ENCODE data around the gene SORBS2.

Gene SORBS2

DNA sequence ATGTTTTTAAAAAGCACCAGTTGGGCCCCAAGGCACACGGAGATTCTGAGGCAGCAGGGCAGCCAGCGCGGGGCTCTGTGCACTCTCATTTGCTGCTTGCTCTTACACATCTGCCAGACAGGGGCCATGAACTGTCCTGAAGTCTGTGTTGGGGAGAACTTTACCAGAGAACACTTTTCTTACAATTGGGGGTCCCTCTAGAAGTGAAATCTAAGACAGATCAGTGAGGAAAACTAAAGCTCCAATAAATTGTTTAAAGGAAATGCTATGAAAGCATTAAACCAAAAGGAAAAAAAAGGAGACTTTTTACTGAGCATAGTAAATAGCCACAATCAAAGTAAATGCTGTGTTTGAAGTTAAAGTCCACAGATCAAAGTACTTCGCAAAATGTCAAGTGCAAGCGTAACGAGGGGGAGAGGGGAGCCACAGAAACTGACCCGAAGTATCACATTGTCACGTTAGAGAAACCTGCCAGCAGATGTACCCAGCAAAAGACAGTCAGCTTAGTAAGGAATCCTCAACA is 37.8 kb downstream of the SORBS2 start:
- Histone ChIP-seq H3K27me3 (ENCODE audit: control insufficient read depth, insufficient read depth, low read length) (no peaks in the 10 kb centered on the region), H3K4me3 (ENCODE audit: low read length) (no peak overlapping the region), H3K36me3 (ENCODE audit: control insufficient read depth, insufficient read depth, low read length) (no peaks in the 10 kb centered on the region), H3K9me3 (ENCODE audit: control insufficient read depth, insufficient read depth, low read length) (no peaks in the 10 kb centered on the region), H3K27ac (ENCODE audit: low read length) (no peak overlapping the region), H3K4me1 (ENCODE audit: control insufficient read depth, insufficient read depth, low read length) (peaks cover 4% of the 10 kb centered on the region)
- DNase-seq (ENCODE audit: low read depth, low spot score): no peak
- WGBS (ENCODE audit: insufficient coverage, insufficient read length): no CpG with 5 or more reads among the region's 8 CpGs

DNA sequence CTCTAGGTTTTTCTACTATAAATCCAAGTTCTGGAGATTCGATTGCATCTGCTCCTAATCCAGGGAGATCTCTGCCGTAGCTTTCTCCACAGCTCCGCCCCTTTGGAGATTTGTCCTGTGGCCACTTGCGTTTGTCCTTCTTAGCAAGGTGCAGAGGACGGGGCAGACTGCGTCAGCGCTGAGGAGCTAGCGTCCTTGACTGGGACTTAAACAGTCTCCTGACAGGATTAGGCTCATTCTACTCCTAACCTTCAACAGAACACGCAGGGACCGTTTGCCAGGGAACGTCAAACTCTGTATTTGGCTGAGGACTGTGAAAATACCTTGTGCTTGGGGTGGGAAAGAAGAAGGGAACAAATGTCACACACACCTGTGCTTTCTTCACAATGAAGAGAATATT is 38.6 kb downstream of the SORBS2 start:
- WGBS (ENCODE audit: insufficient coverage, insufficient read length): no CpG with 5 or more reads among the region's 11 CpGs
- Histone ChIP-seq H3K27me3 (ENCODE audit: control insufficient read depth, insufficient read depth, low read length) (no peaks in the 10 kb centered on the region), H3K9me3 (ENCODE audit: control insufficient read depth, insufficient read depth, low read length) (no peaks in the 10 kb centered on the region), H3K27ac (ENCODE audit: low read length) (no peak overlapping the region), H3K36me3 (ENCODE audit: control insufficient read depth, insufficient read depth, low read length) (no peaks in the 10 kb centered on the region), H3K4me1 (ENCODE audit: control insufficient read depth, insufficient read depth, low read length) (peaks cover 4% of the 10 kb centered on the region), H3K4me3 (ENCODE audit: low read length) (no peak overlapping the region)
- no peak for DNase-seq (ENCODE audit: low read depth, low spot score)

DNA sequence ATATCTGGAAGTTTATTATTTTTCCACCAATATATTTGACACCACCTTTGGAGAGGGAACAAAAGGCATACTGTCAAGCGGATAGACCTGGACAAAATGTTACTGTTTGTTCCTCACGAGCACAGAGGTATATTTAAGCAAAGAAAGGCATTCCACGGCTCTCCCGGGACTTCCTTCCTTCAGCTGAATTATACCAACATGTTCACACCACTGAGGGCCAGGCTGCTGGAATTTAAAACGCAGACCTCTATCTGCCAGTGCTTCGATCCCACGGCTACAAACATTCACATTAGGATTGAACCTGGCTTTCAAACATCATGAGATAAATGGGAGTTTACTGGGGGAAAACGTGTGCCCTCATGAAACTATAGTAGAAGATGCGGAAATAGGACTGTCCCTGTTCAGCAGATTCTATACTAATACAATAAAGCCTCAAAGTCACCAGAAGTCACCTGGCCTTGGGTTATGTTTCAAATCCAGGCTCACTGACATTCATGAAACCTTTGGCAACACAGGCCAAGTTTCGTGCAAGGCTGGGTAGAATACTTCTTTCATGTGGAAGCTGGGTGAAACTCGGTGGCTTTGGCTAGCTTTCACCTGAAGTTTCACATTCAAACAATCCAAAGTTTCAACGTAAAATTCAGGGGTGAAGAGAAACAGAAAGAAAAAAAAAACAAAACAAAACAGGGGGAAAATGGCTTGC is 39.5 kb downstream of the SORBS2 start:
- Histone ChIP-seq H3K36me3 (ENCODE audit: control insufficient read depth, insufficient read depth, low read length) (no peaks in the 10 kb centered on the region), H3K4me3 (ENCODE audit: low read length) (no peak overlapping the region), H3K27ac (ENCODE audit: low read length) (no peak overlapping the region), H3K27me3 (ENCODE audit: control insufficient read depth, insufficient read depth, low read length) (no peaks in the 10 kb centered on the region), H3K9me3 (ENCODE audit: control insufficient read depth, insufficient read depth, low read length) (no peaks in the 10 kb centered on the region), H3K4me1 (ENCODE audit: control insufficient read depth, insufficient read depth, low read length) (peaks cover 4% of the 10 kb centered on the region)
- WGBS (ENCODE audit: insufficient coverage, insufficient read length): no CpG with 5 or more reads among the region's 12 CpGs
- DNase-seq (ENCODE audit: low read depth, low spot score): no peak

DNA sequence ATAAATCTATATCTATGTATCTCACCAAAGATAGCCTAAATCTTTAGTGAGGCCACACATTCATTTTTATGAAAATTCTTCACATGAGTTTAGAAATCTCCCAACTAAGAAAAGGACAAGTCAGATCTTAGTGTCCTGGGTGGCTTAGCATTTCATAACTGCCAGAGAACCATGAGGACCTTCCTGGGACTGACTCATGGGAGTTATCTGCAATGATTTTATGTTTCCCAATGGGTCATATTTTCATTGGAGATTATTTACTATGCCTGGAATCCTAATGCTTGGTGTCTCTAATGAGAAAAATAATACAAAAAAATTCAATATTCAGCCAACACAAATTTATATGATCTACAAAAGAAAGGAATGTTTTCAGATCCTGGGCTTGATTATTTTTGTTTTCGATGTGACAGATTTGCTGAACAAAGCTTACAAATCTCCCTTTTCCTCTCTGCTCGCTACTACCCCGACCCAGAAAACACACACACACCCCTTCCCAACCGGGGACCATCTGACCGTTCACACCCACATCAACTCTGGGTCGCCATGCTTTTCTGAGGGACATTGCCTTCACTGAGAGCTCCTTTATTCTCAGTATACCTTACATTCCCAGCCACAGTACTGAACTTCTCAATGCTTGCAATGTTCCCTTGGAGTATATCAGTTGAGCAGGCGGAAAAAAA is 40.1 kb downstream of the SORBS2 start:
- DNase-seq (ENCODE audit: low read depth, low spot score): no peak
- Histone ChIP-seq H3K4me3 (ENCODE audit: low read length) (no peak overlapping the region), H3K27ac (ENCODE audit: low read length) (no peak overlapping the region), H3K36me3 (ENCODE audit: control insufficient read depth, insufficient read depth, low read length) (no peaks in the 10 kb centered on the region), H3K4me1 (ENCODE audit: control insufficient read depth, insufficient read depth, low read length) (peaks cover 4% of the 10 kb centered on the region), H3K9me3 (ENCODE audit: control insufficient read depth, insufficient read depth, low read length) (no peaks in the 10 kb centered on the region), H3K27me3 (ENCODE audit: control insufficient read depth, insufficient read depth, low read length) (no peaks in the 10 kb centered on the region)
- whole genome bisulfite sequencing (ENCODE audit: insufficient coverage, insufficient read length): no CpG with 5 or more reads among the region's 7 CpGs

- Histone ChIP-seq H3K4me1 (ENCODE audit: control insufficient read depth, insufficient read depth, low read length) (no peaks in the 10 kb centered on the region), H3K27me3 (ENCODE audit: control insufficient read depth, insufficient read depth, low read length) (no peaks in the 10 kb centered on the region), H3K27ac (ENCODE audit: low read length) (no peak overlapping the region), H3K36me3 (ENCODE audit: control insufficient read depth, insufficient read depth, low read length) (no peaks in the 10 kb centered on the region), H3K9me3 (ENCODE audit: control insufficient read depth, insufficient read depth, low read length) (no peaks in the 10 kb centered on the region), H3K4me3 (ENCODE audit: low read length) (no peak overlapping the region)
- WGBS (ENCODE audit: insufficient coverage, insufficient read length): no CpG with 5 or more reads among the region's 4 CpGs
- no peak for DNase-seq (ENCODE audit: low read depth, low spot score)
Measured at GRCh38 chr4:185767528-185767927, 44.5 kb downstream of the SORBS2 start.

DNA sequence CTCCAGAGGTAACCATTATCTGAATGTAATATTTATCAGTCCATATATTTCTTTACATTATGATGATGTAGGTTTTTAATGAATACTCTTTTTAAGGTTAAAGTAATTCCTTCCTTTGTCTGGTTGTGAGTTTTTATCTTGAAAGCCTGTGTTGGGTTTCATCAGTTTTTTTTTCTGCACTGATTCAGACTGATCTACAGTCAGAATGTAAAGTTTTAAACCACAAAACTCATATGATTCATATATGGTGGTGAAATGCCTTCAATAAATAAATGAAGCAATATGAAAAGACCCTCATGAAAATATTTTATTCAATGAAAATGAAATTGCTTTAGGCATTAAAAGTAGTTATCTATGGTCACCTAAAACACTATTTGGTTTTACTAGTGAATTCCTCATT is 47.1 kb downstream of the SORBS2 start:
- Histone ChIP-seq H3K9me3 (ENCODE audit: control insufficient read depth, insufficient read depth, low read length) (no peaks in the 10 kb centered on the region), H3K27me3 (ENCODE audit: control insufficient read depth, insufficient read depth, low read length) (no peaks in the 10 kb centered on the region), H3K36me3 (ENCODE audit: control insufficient read depth, insufficient read depth, low read length) (no peaks in the 10 kb centered on the region), H3K27ac (ENCODE audit: low read length) (no peak overlapping the region), H3K4me3 (ENCODE audit: low read length) (no peak overlapping the region), H3K4me1 (ENCODE audit: control insufficient read depth, insufficient read depth, low read length) (no peaks in the 10 kb centered on the region)
- DNase-seq (ENCODE audit: low read depth, low spot score): no peak

GRCh38 chr4:185761352-185762235 is 50.4 kb downstream of the SORBS2 start:
- WGBS (ENCODE audit: insufficient coverage, insufficient read length): 94% methylated on average over 2 of the region's 9 CpGs

DNA sequence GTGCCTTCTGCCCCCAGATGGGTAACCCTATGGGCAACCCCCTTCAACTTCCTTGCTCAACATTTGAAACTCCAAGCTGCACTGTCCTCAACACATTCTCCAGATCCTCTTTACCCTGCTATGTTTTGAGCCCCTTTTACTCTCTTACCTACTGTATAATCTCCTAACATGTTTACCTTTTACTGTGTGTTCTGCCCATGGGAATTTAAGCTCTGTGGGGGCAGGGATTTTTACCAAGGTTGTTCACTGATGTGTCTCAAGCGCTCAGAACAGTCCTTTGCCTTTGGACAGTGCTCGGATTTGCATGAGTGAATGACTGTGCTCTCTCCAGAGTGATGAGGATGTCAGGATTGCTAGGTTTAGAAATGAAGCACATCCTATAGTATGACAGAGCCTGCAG is 53.2 kb downstream of the SORBS2 start:
- WGBS (ENCODE audit: insufficient coverage, insufficient read length): no CpG with 5 or more reads among the region's 2 CpGs
- H3K9me3 ChIP-seq (ENCODE audit: control insufficient read depth, insufficient read depth, low read length): no peaks in the 10 kb centered on the region

More at GRCh38 chr4:185761352-185762235, 50.4 kb downstream of the SORBS2 start:
- Histone ChIP-seq H3K4me3 (ENCODE audit: low read length) (no peak overlapping the region), H3K27me3 (ENCODE audit: control insufficient read depth, insufficient read depth, low read length) (no peaks in the 10 kb centered on the region), H3K9me3 (ENCODE audit: control insufficient read depth, insufficient read depth, low read length) (no peaks in the 10 kb centered on the region), H3K36me3 (ENCODE audit: control insufficient read depth, insufficient read depth, low read length) (no peaks in the 10 kb centered on the region), H3K27ac (ENCODE audit: low read length) (no peak overlapping the region), H3K4me1 (ENCODE audit: control insufficient read depth, insufficient read depth, low read length) (no peaks in the 10 kb centered on the region)
- no peak for DNase-seq (ENCODE audit: low read depth, low spot score)

GRCh38 chr4:185755451-185755850 is 56.5 kb downstream of the SORBS2 start:
- DNase-seq (ENCODE audit: low read depth, low spot score): no peak

More for the DNA sequence above, 53.2 kb downstream of the SORBS2 start:
- no peak for DNase-seq (ENCODE audit: low read depth, low spot score)
- Histone ChIP-seq H3K36me3 (ENCODE audit: control insufficient read depth, insufficient read depth, low read length) (no peaks in the 10 kb centered on the region), H3K4me3 (ENCODE audit: low read length) (no peak overlapping the region), H3K27me3 (ENCODE audit: control insufficient read depth, insufficient read depth, low read length) (no peaks in the 10 kb centered on the region), H3K4me1 (ENCODE audit: control insufficient read depth, insufficient read depth, low read length) (no peaks in the 10 kb centered on the region), H3K27ac (ENCODE audit: low read length) (no peak overlapping the region)

GRCh38 chr4:185754961-185755360 is 57.0 kb downstream of the SORBS2 start:
- no peak for DNase-seq (ENCODE audit: low read depth, low spot score)
- peaks cover 1% of the 10 kb centered on the region; the same call in 1 of the 2 replicates for H3K4me1 ChIP-seq (ENCODE audit: control insufficient read depth, insufficient read depth, low read length)
- H3K9me3 ChIP-seq (ENCODE audit: control insufficient read depth, insufficient read depth, low read length): no peaks in the 10 kb centered on the region
- no peak overlapping the region for H3K4me3 ChIP-seq (ENCODE audit: low read length)
- H3K27me3 ChIP-seq (ENCODE audit: control insufficient read depth, insufficient read depth, low read length): no peaks in the 10 kb centered on the region
- H3K36me3 ChIP-seq (ENCODE audit: control insufficient read depth, insufficient read depth, low read length): no peaks in the 10 kb centered on the region
- no peak overlapping the region for H3K27ac ChIP-seq (ENCODE audit: low read length)
- WGBS (ENCODE audit: insufficient coverage, insufficient read length): no CpG with 5 or more reads among the region's 3 CpGs

More at GRCh38 chr4:185755451-185755850, 56.5 kb downstream of the SORBS2 start:
- no peak overlapping the region for H3K27ac ChIP-seq (ENCODE audit: low read length)
- H3K9me3 ChIP-seq (ENCODE audit: control insufficient read depth, insufficient read depth, low read length): no peaks in the 10 kb centered on the region
- no peak overlapping the region for H3K4me3 ChIP-seq (ENCODE audit: low read length)
- no peaks in the 10 kb centered on the region for H3K27me3 ChIP-seq (ENCODE audit: control insufficient read depth, insufficient read depth, low read length)
- H3K4me1 ChIP-seq (ENCODE audit: control insufficient read depth, insufficient read depth, low read length): peaks cover 1% of the 10 kb centered on the region; the same call in 1 of the 2 replicates
- no peaks in the 10 kb centered on the region for H3K36me3 ChIP-seq (ENCODE audit: control insufficient read depth, insufficient read depth, low read length)

Data from iPS DF 6.9 (cell line).